Astrocyte of the spinal cord (primary cell): ENCODE data around the gene GAK.

ENCODE experiments used
- DNase-seq: peaks from one replicate; pipeline ENCODE4 v3.0.0; 2011; ENCODE audit warnings: low read depth, low spot score
- H3K4me3 ChIP-seq: 2 replicates; pipeline ENCODE4 v1.5.1; 2011; ENCODE audit warnings: low read depth, mild to moderate bottlenecking, low read length, moderate library complexity
- CTCF ChIP-seq: IDR thresholded peaks from 2 replicates; pipeline ENCODE4 v1.5.1; 2012; ENCODE audit warnings: low read depth, mild to moderate bottlenecking, low read length, inconsistent platforms
- in situ Hi-C: cut with HindIII; loops from 2 replicates; pipeline ENCODE4 v1.10.0; 2017; ENCODE audit warnings: low sequenced_read_pairs

The GAK gene

GRCh38 chr4:967113-968104 lies 35.3 kb upstream of the GAK start:
- in situ Hi-C loops, result no loop called here
- DNase-seq, result no peak
- no peak for TF ChIP-seq CTCF
- no peak overlapping the region for H3K4me3 ChIP-seq

DNA sequence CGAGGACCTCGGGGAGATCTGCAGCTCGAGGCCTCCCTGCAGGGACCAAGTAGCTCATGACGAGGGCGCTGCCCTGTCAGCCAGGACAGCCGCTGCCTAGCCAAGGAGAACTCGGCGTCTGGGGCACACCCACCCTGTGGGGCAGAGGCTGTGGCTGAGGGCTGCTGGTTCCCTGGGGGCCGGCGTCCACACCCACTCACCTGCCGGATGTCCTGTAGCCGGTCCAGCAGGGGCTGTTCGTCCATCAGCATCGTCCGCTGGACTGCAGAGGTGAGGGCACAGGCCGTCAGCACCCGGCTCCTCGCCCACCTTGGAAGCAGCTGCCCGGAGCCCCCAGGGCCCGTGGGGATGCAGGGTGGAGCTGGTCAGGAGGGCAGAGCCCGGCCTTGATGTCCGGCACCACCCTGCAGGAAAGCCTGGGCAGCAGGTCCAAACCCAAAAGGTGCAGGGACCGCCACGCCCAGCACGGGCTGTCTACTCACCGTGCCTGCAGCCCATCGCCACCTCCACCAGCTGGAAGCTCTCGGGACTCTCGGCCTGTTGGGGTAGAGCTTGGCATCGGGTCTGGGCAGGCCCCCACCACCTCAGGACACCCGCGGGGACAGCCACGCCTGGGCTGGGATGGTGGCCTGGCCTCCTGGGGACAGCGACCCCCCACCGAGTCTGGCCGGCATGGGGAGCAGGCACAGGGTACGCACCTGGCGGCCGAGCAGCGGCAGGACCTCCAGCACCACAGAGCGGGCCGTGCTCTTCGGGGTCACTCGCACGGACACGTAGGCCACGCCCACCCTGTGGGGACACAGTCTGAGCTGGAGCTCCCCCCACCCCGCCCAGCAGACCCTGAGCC lies 34.4 kb upstream of the GAK start:
- TF ChIP-seq CTCF, result no peak
- no peak overlapping the region for H3K4me3 ChIP-seq
- in situ Hi-C loops, result no loop called here
- DNase-seq, result no peak

- no peak for TF ChIP-seq CTCF
- H3K4me3 ChIP-seq, result no peak overlapping the region
- in situ Hi-C loops, result no loop called here
- DNase-seq, result no peak
These were observed 33.6 kb upstream of the GAK start for GRCh38 chr4:965766-966134.

DNA sequence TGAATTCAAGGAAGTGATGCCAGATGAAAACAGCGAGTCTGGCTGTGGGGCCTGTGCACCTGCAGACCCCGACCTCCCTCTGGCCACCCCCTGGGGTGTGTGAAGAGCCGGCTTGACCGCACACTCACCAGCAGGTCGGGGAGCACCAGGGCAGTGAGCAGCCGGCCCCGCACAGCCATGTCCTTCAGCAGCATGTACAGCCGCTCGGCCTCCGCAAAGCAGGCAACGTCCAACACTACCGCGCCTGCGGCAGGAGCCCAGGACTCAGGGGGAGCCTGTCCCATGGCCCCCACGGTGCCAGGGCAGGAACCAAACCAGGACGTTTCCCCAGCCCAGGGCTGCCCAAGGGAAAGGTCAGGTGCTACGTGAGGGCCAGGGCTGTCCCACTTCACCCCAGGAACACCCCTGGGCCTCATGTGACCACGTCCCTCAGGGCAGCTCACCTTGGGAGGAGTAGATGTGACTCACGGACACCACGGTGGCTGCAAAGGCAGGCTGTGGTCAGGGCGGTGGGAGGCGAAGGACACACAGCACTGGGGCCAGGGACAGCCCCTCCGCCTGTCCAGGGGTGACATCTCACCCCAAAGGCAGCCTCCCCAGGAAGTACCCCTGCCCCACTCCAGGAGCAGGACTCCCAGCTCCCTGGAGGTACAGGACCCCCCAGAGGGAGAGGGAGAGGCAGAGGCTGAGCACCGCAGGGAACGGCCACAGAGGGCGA lies 33.1 kb upstream of the GAK start:
- in situ Hi-C loops, result no loop called here
- no peak for TF ChIP-seq CTCF
- no peak overlapping the region for H3K4me3 ChIP-seq
- no peak for DNase-seq

- in situ Hi-C loops, result no loop called here
- H3K4me3 ChIP-seq, result no peak overlapping the region
- DNase-seq, result no peak
- TF ChIP-seq CTCF, result no peak
These were observed 32.4 kb upstream of the GAK start for GRCh38 chr4:964346-965025.
